ENCODE results near the gene SLC35E2B.

- TF ChIP-seq, protein P1, sequence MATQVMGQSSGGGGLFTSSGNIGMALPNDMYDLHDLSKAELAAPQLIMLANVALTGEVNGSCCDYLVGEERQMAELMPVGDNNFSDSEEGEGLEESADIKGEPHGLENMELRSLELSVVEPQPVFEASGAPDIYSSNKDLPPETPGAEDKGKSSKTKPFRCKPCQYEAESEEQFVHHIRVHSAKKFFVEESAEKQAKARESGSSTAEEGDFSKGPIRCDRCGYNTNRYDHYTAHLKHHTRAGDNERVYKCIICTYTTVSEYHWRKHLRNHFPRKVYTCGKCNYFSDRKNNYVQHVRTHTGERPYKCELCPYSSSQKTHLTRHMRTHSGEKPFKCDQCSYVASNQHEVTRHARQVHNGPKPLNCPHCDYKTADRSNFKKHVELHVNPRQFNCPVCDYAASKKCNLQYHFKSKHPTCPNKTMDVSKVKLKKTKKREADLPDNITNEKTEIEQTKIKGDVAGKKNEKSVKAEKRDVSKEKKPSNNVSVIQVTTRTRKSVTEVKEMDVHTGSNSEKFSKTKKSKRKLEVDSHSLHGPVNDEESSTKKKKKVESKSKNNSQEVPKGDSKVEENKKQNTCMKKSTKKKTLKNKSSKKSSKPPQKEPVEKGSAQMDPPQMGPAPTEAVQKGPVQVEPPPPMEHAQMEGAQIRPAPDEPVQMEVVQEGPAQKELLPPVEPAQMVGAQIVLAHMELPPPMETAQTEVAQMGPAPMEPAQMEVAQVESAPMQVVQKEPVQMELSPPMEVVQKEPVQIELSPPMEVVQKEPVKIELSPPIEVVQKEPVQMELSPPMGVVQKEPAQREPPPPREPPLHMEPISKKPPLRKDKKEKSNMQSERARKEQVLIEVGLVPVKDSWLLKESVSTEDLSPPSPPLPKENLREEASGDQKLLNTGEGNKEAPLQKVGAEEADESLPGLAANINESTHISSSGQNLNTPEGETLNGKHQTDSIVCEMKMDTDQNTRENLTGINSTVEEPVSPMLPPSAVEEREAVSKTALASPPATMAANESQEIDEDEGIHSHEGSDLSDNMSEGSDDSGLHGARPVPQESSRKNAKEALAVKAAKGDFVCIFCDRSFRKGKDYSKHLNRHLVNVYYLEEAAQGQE (IDR thresholded peaks at IDR 0.05; ENCODE audit: insufficient read depth in 1 of 2, low read depth in 2 of 2, low read length in 2 of 2), result no peak
- no peak for TF ChIP-seq POLR2AphosphoS5 (IDR thresholded peaks at IDR 0.05; ENCODE audit: low read depth, low read length)
These were observed 39.8 kb upstream of the SLC35E2B start for GRCh38 chr1:1732381-1732780.
